RWPE1 (cell line): Measurements from ENCODE around the gene GRM1.

Experiments
- CTCF ChIA-PET: fragments of 350-600 bp; sonication (Branson Sonifier 250); formaldehyde crosslinking; extraction: SDS; loops from one replicate; lab custom pipeline; 2021; lab: Yijun Ruan, JAX
- POLR2A ChIA-PET: fragments of 400-600 bp; formaldehyde crosslinking; extraction: SDS; loops from one replicate; lab custom pipeline; 2020; ENCODE audit warnings: antibody characterized with exemption; ENCODE audit not compliant: low non-redundant PET; lab: Yijun Ruan, JAX
- DNase-seq: peaks from one replicate; pipeline ENCODE4 v3.0.0; 2012; ENCODE audit warnings: low spot score
- H3K27ac ChIP-seq: fragments of 450-650 bp; 2 replicates; pipeline ENCODE4 v1.5.1; 2017
- TF ChIP-seq, protein P1 (sequence below): fragments of 450-650 bp; conservative IDR thresholded peaks from 2 replicates; pipeline ENCODE4 v1.5.1; 2017; ENCODE audit warnings: low read depth, mild to moderate bottlenecking

Gene GRM1

DNA sequence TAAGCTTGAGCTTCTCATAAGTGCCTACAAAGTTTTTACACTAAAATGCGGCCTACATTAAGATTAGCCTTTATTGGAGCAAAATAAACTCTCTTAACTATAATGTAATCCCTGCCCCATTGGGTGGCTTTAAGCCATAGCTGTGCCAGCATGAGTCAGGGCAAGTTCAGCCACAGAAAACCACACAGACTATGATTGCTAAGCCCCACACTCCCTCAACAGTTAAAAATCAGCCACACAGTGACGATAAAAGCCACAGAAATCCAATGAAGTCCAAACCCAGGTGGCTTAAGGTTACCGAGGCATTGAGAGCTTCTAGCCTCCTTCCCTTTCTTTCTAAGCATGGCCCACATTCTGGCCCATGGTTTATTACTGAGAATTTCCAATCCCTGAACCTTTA, 61.6 kb downstream of the GRM1 start:
- TF ChIP-seq, protein P1, sequence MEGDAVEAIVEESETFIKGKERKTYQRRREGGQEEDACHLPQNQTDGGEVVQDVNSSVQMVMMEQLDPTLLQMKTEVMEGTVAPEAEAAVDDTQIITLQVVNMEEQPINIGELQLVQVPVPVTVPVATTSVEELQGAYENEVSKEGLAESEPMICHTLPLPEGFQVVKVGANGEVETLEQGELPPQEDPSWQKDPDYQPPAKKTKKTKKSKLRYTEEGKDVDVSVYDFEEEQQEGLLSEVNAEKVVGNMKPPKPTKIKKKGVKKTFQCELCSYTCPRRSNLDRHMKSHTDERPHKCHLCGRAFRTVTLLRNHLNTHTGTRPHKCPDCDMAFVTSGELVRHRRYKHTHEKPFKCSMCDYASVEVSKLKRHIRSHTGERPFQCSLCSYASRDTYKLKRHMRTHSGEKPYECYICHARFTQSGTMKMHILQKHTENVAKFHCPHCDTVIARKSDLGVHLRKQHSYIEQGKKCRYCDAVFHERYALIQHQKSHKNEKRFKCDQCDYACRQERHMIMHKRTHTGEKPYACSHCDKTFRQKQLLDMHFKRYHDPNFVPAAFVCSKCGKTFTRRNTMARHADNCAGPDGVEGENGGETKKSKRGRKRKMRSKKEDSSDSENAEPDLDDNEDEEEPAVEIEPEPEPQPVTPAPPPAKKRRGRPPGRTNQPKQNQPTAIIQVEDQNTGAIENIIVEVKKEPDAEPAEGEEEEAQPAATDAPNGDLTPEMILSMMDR = no peak
- POLR2A ChIA-PET = no interaction called here
- no peak overlapping the region for H3K27ac ChIP-seq
- CTCF ChIA-PET = no interaction called here
- DNase-seq = no peak

DNA sequence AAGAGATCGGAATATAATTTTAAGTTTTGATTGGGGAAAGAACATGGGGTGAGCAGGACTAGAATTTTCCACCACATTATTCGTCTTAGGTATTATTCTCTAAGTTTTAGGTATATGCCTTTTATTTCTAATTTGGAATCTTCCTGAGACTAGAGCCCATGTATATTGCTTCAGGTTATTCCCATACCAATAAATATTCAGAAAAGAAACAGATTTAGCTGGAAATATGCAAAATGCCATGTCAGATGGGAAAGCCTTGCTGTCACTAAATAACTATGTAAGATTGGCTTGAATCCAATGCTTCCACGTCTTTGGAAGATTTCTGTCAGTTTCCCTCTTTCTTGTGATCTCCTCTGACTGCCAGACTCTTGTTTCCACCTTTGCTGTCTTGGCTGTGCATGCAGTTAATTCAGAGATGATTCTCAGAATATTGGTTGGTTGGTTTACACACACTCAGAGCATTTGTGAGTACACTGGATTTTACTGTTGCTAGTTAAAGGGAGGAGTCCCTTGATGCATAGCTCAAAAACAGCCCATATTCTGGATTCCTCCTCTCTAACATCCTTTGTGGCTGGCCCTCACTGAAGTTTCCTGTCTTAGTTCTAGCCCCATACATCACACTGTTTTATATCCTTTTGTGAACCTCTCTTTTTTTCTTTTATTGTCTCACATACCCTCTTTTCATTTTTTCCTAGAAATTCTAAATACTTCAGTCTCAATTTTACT, 64.3 kb downstream of the GRM1 start:
- ChIA-PET CTCF (interaction anchor here (0.6 kb wide), 1 partner anchor 356 kb away, joined by 3 read pairs; no protein-coding TSS in a partner anchor), POLR2A (no interaction called here)
- TF ChIP-seq, protein P1 = no peak
- no peak for DNase-seq
- H3K27ac ChIP-seq = no peak overlapping the region

DNA sequence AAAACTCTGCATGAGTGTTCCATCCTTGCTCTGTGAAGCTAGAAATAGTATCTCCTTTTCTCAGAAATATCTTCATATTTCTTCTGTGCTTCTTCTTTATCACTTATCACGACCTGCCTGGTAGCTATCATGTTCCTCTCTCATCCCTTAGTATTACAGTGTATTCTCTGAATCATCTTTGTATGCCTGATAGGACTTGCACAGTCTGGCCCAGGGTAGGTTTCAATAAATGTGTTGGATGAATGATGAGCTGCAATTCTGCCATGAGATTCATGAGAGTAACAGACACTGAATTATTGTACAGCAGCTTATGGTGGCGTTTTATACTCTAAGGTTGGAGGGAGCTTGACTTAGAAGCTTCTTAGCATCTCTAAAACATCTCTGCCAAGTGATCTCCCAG, 66.6 kb downstream of the GRM1 start:
- TF ChIP-seq, protein P1 = no peak
- POLR2A ChIA-PET = no interaction called here
- CTCF ChIA-PET = no interaction called here

DNA sequence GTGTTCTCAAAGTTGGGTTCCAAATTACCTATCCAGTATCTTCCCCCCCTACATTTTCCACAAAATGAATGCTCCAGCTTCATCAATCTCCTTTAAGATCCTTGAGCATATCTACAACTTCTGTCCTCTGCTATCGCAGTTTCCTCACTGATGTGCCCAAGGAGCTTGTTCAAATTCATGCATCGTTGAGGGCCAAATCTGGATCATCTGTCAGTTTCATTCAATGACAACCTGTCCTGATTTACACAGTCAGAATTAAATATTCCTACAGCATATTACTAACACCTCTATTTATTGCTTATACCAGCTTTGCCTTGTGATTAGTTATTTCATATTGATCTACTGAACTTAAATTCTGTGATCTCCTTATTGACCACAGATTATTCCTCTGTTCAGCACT, 68.7 kb downstream of the GRM1 start:
- H3K27ac ChIP-seq = no peak overlapping the region
- DNase-seq = no peak
- POLR2A ChIA-PET = no interaction called here
- TF ChIP-seq, protein P1 = no peak
- CTCF ChIA-PET = interaction anchor here (0.6 kb wide), 2 partner anchors 282 to 616 kb away, joined by 4 read pairs; no protein-coding TSS in a partner anchor

More for the DNA sequence above, 66.6 kb downstream of the GRM1 start:
- no peak overlapping the region for H3K27ac ChIP-seq
- no peak for DNase-seq

DNA sequence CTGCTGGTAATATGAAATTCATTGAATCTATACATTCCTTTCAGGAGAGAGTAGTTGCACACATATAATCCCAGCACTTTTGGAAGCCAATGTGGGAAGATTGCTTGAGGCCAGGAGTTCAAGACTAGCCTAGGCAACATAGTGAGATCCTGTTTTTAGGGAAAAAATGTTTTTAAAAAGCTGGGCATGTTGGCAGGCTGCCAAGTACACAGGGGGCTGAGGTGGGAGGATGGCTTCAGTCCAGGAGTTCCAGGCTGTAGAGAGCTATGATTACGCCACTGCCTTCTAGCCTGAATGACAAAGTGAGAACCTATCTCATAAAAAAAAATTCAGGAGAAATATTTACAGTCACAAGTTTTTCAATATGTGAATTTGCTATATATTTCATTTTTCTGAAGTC, 71.9 kb downstream of the GRM1 start:
- ChIA-PET CTCF (no interaction called here), POLR2A (no interaction called here)
- DNase-seq = no peak
- no peak overlapping the region for H3K27ac ChIP-seq
- TF ChIP-seq, protein P1 = no peak

DNA sequence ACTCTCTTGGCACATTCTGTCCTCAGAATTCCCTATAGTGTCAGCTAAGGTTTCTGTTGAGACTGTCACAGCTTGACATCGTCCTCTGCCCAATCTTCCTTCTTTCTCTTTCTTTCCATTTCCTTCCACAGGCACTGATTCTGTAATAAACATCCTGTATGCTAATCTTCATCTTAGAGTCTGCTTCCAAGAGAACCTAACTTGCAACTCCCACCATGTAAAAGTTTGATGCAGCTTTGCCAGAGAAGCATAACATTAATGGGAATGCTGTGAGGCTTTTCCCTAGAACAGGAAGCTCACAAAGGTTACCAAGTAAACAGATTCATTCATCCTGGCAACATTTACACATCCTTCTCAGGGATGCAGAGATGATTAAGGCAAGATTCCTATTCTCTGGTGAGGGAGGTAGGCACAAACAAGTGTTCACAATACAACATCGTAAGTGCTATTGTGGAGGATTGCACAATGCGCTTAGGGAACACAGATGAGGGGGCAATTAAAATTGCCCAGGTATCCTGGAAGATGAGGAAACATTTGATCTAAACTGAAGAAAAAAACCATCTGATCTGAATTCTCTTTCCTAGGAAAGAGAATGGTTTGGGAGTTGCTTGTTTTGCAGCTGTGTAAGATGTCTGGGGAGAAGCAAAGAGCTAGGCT, 74.7 kb downstream of the GRM1 start:
- no peak for DNase-seq
- ChIA-PET CTCF (interaction anchor here (0.6 kb wide), 1 partner anchor 1317 kb away, joined by 3 read pairs; no protein-coding TSS in a partner anchor), POLR2A (no interaction called here)
- TF ChIP-seq, protein P1 = no peak
- no peak overlapping the region for H3K27ac ChIP-seq
